ENCODE measurements around the gene PTPMT1. TPM values are rescaled to one million over a fixed set of nuclear protein-coding genes. Genes with fewer than 3 reads are reported as not detected.

The PTPMT1 gene
- total RNA-seq, 1 donor from 2014 or later: 34.9 TPM

DNA sequence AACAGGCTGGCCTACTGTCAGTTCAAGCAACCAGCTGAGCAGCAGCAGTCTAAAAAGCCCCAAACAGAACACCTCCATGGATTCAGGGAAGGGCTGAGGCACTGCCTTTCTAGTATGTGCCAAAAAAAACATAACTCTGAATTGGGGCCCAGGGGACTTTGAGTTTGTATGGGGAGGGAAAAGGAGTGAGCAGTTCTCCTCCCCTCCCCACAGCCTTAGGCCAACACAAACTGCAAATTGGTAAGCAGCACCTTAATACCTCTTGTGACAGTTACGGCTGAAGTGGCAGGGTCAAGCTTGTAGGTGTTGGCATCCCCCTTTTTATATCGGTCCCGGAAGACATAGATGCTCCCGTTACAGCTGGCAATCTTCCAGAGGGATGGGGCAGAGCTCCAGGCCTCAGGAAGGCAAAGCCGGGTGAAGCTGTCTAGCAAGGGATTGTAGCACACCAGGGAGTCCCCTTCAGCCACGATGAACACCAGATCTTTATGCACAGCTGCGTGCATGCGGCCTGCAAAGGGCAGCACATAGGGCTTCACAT lies 7.4 kb downstream of the PTPMT1 start:
- Mint-ChIP-seq H3K4me1 (ENCODE audit: unreplicated experiment) (peaks cover 39% of the 10 kb centered on the region), H3K27ac (ENCODE audit: unreplicated experiment) (peak overlapping the region; percentile 92), H3K9me3 (ENCODE audit: unreplicated experiment) (no peaks in the 10 kb centered on the region), H3K4me3 (ENCODE audit: unreplicated experiment) (no peak overlapping the region), H3K27me3 (ENCODE audit: unreplicated experiment) (peaks cover 6% of the 10 kb centered on the region), H3K36me3 (ENCODE audit: low read depth, unreplicated experiment) (peaks cover 22% of the 10 kb centered on the region)
- DNase-seq (ENCODE audit: low spot score): no peak
- no peak for TF ChIP-seq CTCF (IDR thresholded peaks at IDR 0.05; ENCODE audit: unreplicated experiment)

DNA sequence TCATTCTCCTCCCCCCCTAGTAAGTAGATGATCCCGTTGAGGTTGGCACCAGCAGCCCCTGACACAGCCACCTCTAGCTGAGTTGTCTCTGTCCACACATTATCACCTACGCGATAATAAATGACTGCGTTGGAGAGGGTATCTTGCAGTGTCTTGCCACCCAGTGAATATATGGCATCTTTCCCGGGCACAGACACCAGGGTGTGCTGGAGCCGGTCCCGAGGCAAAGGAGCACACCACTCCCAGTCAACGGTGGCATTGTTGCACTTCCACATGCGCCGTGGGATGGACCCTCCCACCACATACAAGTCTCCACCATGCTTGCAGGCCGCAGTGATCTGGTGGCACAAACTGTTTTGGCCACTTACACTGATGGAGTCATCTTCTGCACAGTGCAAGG lies 7.9 kb downstream of the PTPMT1 start:
- TF ChIP-seq CTCF (IDR thresholded peaks at IDR 0.05; ENCODE audit: unreplicated experiment): no peak

GRCh38 chr11:47577460-47578041 lies 12.2 kb downstream of the PTPMT1 start:
- no peak for DNase-seq (ENCODE audit: low spot score)
- Mint-ChIP-seq H3K9me3 (ENCODE audit: unreplicated experiment) (no peaks in the 10 kb centered on the region), H3K4me3 (ENCODE audit: unreplicated experiment) (peak overlapping the region; percentile 100), H3K27me3 (ENCODE audit: unreplicated experiment) (peaks cover 25% of the 10 kb centered on the region), H3K27ac (ENCODE audit: unreplicated experiment) (peak overlapping the region; percentile 99), H3K4me1 (ENCODE audit: unreplicated experiment) (peaks cover 58% of the 10 kb centered on the region), H3K36me3 (ENCODE audit: low read depth, unreplicated experiment) (peaks cover 48% of the 10 kb centered on the region)
- TF ChIP-seq CTCF (IDR thresholded peaks at IDR 0.05; ENCODE audit: unreplicated experiment): no peak

More for the DNA sequence above, 7.9 kb downstream of the PTPMT1 start:
- Mint-ChIP-seq H3K27ac (ENCODE audit: unreplicated experiment) (peak overlapping the region; percentile 53), H3K4me3 (ENCODE audit: unreplicated experiment) (no peak overlapping the region), H3K36me3 (ENCODE audit: low read depth, unreplicated experiment) (peaks cover 27% of the 10 kb centered on the region), H3K9me3 (ENCODE audit: unreplicated experiment) (no peaks in the 10 kb centered on the region), H3K4me1 (ENCODE audit: unreplicated experiment) (peaks cover 44% of the 10 kb centered on the region), H3K27me3 (ENCODE audit: unreplicated experiment) (peaks cover 7% of the 10 kb centered on the region)
- DNase-seq (ENCODE audit: low spot score): no peak

GRCh38 chr11:47578524-47579494 lies 13.4 kb downstream of the PTPMT1 start, which contains the start of the genes KBTBD4 and NDUFS3:
TSS of gene KBTBD4 (minus strand) at chr11:47578970. CDS start at chr11:47578951, 19 bp downstream.
TSS of gene NDUFS3 (plus strand) at chr11:47579074. CDS start at chr11:47579092, 18 bp downstream.
- peaks cover 33% of the 10 kb centered on the region for H3K27me3 Mint-ChIP-seq (ENCODE audit: unreplicated experiment)
- H3K36me3 Mint-ChIP-seq (ENCODE audit: low read depth, unreplicated experiment): peaks cover 48% of the 10 kb centered on the region
- H3K9me3 Mint-ChIP-seq (ENCODE audit: unreplicated experiment): no peaks in the 10 kb centered on the region
- TF ChIP-seq CTCF (IDR thresholded peaks at IDR 0.05; ENCODE audit: unreplicated experiment): no peak
- H3K4me1 Mint-ChIP-seq (ENCODE audit: unreplicated experiment): peaks cover 50% of the 10 kb centered on the region
- H3K27ac Mint-ChIP-seq (ENCODE audit: unreplicated experiment): peak within 1 kb of the TSS; percentile 99
- peak; percentile 87 for DNase-seq (ENCODE audit: low spot score)
- peak within 1 kb of the TSS; percentile 100 for H3K4me3 Mint-ChIP-seq (ENCODE audit: unreplicated experiment)
